ENCODE measurements around the gene DTL. TPM values are rescaled to one million over a fixed set of nuclear protein-coding genes. Genes with fewer than 3 reads are reported as not detected.

Gene DTL
- total RNA-seq, 1 donor from 2014 or later = 5.1 TPM

DNA sequence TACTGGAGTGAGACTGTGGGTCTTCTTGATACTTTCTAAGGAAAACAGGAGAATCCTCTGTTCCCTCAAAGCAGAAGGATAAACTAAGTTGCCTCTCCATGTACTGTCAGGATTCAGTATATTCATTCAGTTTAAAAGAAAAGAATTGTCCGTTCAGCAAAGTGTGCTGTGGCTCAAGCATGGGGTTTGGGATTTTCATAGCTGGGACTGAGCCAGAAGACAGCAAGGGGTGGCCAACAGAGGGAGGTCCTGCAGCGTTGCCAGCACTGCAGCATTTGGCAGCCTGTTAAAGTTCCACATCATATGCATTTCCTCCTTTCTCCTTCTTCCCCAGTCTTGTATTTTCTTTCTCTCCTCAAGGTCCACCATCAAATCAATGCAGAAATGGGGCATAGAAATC is 75.1 kb downstream of the DTL start:
- TF ChIP-seq, protein P1, sequence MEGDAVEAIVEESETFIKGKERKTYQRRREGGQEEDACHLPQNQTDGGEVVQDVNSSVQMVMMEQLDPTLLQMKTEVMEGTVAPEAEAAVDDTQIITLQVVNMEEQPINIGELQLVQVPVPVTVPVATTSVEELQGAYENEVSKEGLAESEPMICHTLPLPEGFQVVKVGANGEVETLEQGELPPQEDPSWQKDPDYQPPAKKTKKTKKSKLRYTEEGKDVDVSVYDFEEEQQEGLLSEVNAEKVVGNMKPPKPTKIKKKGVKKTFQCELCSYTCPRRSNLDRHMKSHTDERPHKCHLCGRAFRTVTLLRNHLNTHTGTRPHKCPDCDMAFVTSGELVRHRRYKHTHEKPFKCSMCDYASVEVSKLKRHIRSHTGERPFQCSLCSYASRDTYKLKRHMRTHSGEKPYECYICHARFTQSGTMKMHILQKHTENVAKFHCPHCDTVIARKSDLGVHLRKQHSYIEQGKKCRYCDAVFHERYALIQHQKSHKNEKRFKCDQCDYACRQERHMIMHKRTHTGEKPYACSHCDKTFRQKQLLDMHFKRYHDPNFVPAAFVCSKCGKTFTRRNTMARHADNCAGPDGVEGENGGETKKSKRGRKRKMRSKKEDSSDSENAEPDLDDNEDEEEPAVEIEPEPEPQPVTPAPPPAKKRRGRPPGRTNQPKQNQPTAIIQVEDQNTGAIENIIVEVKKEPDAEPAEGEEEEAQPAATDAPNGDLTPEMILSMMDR (IDR thresholded peaks at IDR 0.05; ENCODE audit: insufficient read depth, low read length, poor library complexity, severe bottlenecking) = no peak
- Histone ChIP-seq H3K36me3 (ENCODE audit: control insufficient read depth, insufficient read depth, low read length) (no peaks in the 10 kb centered on the region), H3K27me3 (ENCODE audit: control insufficient read depth, insufficient read depth, low read length) (no peaks in the 10 kb centered on the region), H3K4me3 (ENCODE audit: low read depth, low read length) (no peak overlapping the region)
- no peak for DNase-seq (ENCODE audit: low read depth)

- DNase-seq (ENCODE audit: low read depth) = no peak
- Histone ChIP-seq H3K27me3 (ENCODE audit: control insufficient read depth, insufficient read depth, low read length) (no peaks in the 10 kb centered on the region), H3K4me3 (ENCODE audit: low read depth, low read length) (no peak overlapping the region), H3K36me3 (ENCODE audit: control insufficient read depth, insufficient read depth, low read length) (no peaks in the 10 kb centered on the region)
- TF ChIP-seq, protein P1 (IDR thresholded peaks at IDR 0.05; ENCODE audit: insufficient read depth, low read length, poor library complexity, severe bottlenecking) = no peak
Measured at GRCh38 chr1:212111536-212111935, 76.0 kb downstream of the DTL start.

DNA sequence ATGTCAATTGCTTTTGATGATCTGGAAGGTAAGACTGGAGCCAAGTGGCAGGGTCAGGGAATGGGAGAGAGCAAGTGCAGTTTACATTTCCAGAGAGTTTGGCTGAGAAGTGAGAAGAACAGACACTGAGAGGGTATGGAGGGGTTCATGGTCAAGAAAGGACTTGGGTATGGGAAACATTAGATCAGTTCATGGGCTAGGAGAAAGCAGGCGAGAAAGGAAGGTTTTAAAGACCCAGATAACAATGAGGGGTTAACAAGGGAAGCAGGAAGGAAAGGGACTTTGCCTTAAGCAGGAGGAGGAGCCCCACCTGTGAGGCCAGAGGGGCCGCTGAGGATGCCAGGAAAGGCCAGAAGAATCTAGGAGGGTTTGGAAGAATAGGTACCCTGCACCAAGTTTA is 78.2 kb downstream of the DTL start:
- H3K27me3 ChIP-seq (ENCODE audit: control insufficient read depth, insufficient read depth, low read length) = no peaks in the 10 kb centered on the region

DNA sequence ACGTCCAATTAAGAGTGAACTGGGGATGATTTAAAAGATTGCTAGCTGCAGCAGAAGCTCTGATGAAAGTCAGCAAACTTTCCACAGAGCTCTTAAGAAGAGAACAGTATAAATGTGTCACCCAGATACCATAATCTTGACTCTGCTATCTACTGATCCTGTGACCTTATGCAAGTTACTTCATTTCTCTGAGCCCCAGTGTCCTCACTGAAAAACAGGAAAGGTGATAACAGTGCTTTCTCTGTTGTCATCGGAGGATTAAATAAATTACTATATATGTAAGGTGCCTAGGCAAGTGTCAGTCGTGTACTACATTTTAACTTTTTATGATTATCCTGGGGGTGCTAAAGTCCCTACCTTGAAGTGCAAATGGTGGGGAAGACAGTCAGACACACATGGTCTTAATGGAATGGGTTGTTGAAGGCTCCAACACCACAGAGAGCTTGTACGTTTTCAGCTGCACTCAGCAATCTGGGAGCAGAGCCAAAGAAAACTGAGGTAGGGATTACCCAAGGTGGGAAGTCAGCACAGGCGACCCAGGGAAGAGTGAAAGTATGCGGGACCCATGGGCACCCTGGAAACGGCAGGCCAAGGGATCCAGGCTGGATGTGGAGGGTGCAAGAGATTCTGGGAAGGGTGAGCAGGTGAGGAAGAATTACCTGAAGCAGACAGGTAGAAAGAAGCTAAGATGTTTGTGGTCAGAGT is 82.8 kb downstream of the DTL start:
- DNase-seq (ENCODE audit: low read depth) = peak; percentile 44
- H3K36me3 ChIP-seq (ENCODE audit: control insufficient read depth, insufficient read depth, low read length) = no peaks in the 10 kb centered on the region
- TF ChIP-seq, protein P1 (IDR thresholded peaks at IDR 0.05; ENCODE audit: insufficient read depth, low read length, poor library complexity, severe bottlenecking) = no peak

More for the DNA sequence above, 78.2 kb downstream of the DTL start:
- H3K4me3 ChIP-seq (ENCODE audit: low read depth, low read length) = no peak overlapping the region
- no peak for DNase-seq (ENCODE audit: low read depth)
- TF ChIP-seq, protein P1 (IDR thresholded peaks at IDR 0.05; ENCODE audit: insufficient read depth, low read length, poor library complexity, severe bottlenecking) = no peak
- H3K36me3 ChIP-seq (ENCODE audit: control insufficient read depth, insufficient read depth, low read length) = no peaks in the 10 kb centered on the region

GRCh38 chr1:212118872-212119260 is 83.3 kb downstream of the DTL start:
- TF ChIP-seq, protein P1 (IDR thresholded peaks at IDR 0.05; ENCODE audit: insufficient read depth, low read length, poor library complexity, severe bottlenecking) = no peak
- DNase-seq (ENCODE audit: low read depth) = no peak
- no peaks in the 10 kb centered on the region for H3K27me3 ChIP-seq (ENCODE audit: control insufficient read depth, insufficient read depth, low read length)
- H3K36me3 ChIP-seq (ENCODE audit: control insufficient read depth, insufficient read depth, low read length) = no peaks in the 10 kb centered on the region
- no peak overlapping the region for H3K4me3 ChIP-seq (ENCODE audit: low read depth, low read length)

More for the DNA sequence above, 82.8 kb downstream of the DTL start:
- H3K4me3 ChIP-seq (ENCODE audit: low read depth, low read length) = no peak overlapping the region
- no peaks in the 10 kb centered on the region for H3K27me3 ChIP-seq (ENCODE audit: control insufficient read depth, insufficient read depth, low read length)

GRCh38 chr1:212119397-212119837 is 83.9 kb downstream of the DTL start:
- no peaks in the 10 kb centered on the region for H3K27me3 ChIP-seq (ENCODE audit: control insufficient read depth, insufficient read depth, low read length)
- no peaks in the 10 kb centered on the region for H3K36me3 ChIP-seq (ENCODE audit: control insufficient read depth, insufficient read depth, low read length)
- TF ChIP-seq, protein P1 (IDR thresholded peaks at IDR 0.05; ENCODE audit: insufficient read depth, low read length, poor library complexity, severe bottlenecking) = no peak
- no peak for DNase-seq (ENCODE audit: low read depth)
- no peak overlapping the region for H3K4me3 ChIP-seq (ENCODE audit: low read depth, low read length)

Data from kidney epithelial cell (primary cell).